ENCODE data around the gene PYM1. TPM values are rescaled to one million over a fixed set of nuclear protein-coding genes. Genes with fewer than 3 reads are reported as not detected.
A peak's percentile ranks its signal among the peaks of the same experiment; 100 is the strongest.

PYM1 gene
- 29.8 TPM for polyA plus RNA-seq (2012; ENCODE audit: low read depth, missing spikeins)

DNA sequence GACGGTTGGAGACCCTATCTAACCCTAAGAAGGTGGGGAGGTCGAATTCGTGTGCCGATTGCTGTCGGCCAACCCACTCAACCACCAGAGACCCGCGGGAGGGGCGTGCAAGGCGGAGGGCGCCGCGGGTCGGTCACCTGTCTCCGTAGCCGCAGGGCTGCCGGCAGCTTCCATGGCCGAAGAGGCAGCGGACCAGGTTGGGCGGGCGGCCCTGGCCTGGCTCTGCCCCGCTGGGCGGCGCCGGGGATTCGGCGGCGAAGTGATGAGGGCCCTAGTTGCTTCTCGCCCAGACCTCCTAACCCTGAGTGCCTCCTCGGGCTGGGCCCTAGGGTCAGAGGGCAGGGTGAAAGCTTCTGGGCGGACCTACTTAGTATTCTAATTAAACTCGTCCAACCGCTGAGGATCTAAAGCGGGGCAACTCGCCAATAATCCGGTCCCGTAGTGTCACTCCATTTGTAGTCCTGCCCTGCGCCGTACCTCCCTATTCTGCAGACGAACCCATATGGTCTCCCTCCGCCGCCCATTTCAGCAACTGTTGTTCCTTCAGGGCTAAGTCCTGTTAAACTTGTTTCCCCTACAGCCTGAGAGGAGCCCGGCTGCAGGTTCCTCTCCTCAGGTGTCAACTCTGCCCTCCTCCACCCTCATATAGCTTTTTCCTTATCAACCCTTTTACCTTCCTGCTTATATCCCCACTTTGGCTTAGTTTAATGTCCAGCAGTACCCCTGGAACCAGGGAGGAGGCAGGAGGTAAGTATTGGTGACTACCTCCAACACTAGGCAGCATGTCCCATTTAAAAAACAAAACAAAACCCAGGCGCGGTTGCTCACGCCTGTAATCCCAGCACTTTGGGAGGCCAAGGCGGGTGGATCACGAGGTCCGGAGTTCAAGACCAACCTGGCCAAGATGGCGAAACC is at the start of gene PYM1:
Gene PYM1, minus strand, starts transcription at position 307 of the 915 bp plus-strand sequence. Its CDS starts 133 bp downstream, at position 174.
- DNase-seq (ENCODE audit: insufficient read length, low spot score): no peak
- TF ChIP-seq PAX5 (IDR thresholded peaks at IDR 0.05; ENCODE audit: insufficient read depth, low read length, severe bottlenecking) (peak; percentile 3), TAF1 (IDR thresholded peaks at IDR 0.05; ENCODE audit: low read depth, low read length) (peak; percentile 75), POLR2AphosphoS5 (IDR thresholded peaks at IDR 0.05; ENCODE audit: low read depth, low read length) (peak; percentile 74), POU2F2 (IDR thresholded peaks at IDR 0.05; ENCODE audit: low read depth, low read length) (peak; percentile 47; the same call in 1 of the 2 replicates), SPI1 (IDR thresholded peaks at IDR 0.05; ENCODE audit: low read depth, low read length) (no peak), POLR2A (IDR thresholded peaks at IDR 0.05; ENCODE audit: low read depth, low read length) (peak; percentile 62; the same call in 1 of the 2 replicates)
- FAIRE-seq: peak; percentile 60

DNA sequence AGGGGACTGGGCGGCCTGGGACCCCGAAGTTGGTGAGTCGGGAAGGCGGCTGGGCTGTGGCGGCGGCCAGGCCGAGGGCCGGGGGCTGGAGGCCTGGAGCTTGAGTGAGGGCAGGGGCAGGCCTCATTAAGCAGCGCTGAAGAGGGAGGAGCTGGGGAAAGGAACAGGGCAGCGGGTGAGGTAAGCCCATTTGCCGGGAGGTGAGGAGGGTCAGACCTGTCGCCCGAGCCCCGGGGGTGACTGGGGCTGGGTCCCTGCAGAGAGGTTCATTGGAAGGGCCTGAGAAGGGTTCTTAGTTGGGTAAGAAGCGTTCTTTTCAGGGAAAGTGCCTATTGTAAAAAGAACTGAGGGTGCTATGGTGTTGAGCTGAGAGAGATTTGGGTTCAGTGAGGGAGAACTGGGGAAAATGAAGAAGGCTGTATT is 46.6 kb upstream of the PYM1 start:
- peak; percentile 45 for FAIRE-seq
- TF ChIP-seq POLR2AphosphoS5 (IDR thresholded peaks at IDR 0.05; ENCODE audit: low read depth, low read length) (peak; percentile 5; the same call in 1 of the 2 replicates), TAF1 (IDR thresholded peaks at IDR 0.05; ENCODE audit: low read depth, low read length) (no peak; the same call in 1 of the 2 replicates)
- DNase-seq (ENCODE audit: insufficient read length, low spot score): peak; percentile 43

DNA sequence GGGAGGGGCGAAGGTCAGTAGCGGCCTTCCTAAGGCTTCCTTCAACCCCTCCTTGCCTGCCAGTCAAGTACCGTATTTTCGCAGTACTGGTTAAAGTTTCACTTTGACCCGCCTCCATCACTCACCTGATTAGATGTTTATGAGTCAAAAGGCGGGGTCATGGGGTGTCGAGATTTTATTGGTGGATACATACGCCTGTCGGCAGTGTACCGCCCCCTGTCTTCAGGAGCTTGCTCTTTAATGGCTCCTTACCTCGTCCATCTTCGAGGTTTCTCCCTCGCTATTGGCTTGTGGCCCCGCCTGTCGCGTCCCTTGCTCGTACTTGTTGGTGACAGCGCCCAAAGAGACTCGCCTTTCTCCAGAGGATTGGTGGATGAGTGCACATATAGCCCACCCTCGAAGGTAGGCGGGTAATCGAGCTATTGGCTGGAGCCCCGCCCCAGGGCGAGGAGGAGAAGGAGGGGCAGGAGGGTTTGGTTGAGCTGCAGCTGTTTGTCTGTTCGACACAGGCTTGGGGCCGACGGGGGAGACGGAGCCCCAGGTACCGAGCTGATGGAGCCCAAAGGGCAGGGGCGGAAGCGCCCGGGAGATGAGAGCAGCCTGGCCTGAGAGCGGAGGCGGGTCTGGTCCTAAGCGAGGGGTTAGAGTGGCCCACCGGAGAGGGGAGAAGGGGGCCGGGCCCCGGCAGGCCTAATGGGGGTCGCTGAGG is 46.1 kb upstream of the PYM1 start, which contains the start of gene RAB5B:
Gene RAB5B, plus strand, starts transcription at position 480 of the 709 bp plus-strand sequence. CDS start 12,883 bp downstream, outside the sequence.
- FAIRE-seq (peak; percentile 99), DNase-seq (ENCODE audit: insufficient read length, low spot score) (peak; percentile 92)
- TF ChIP-seq POLR2AphosphoS5 (IDR thresholded peaks at IDR 0.05; ENCODE audit: low read depth, low read length): peak; percentile 90
- no peak for TF ChIP-seq SPI1 (IDR thresholded peaks at IDR 0.05; ENCODE audit: low read depth, low read length)
- TF ChIP-seq PAX5 (IDR thresholded peaks at IDR 0.05; ENCODE audit: insufficient read depth, low read length, severe bottlenecking): no peak
- TF ChIP-seq TAF1 (IDR thresholded peaks at IDR 0.05; ENCODE audit: low read depth, low read length): peak; percentile 84
- TF ChIP-seq POLR2A (IDR thresholded peaks at IDR 0.05; ENCODE audit: low read depth, low read length): peak; percentile 88
- peak; percentile 43 for TF ChIP-seq POU2F2 (IDR thresholded peaks at IDR 0.05; ENCODE audit: low read depth, low read length)

DNA sequence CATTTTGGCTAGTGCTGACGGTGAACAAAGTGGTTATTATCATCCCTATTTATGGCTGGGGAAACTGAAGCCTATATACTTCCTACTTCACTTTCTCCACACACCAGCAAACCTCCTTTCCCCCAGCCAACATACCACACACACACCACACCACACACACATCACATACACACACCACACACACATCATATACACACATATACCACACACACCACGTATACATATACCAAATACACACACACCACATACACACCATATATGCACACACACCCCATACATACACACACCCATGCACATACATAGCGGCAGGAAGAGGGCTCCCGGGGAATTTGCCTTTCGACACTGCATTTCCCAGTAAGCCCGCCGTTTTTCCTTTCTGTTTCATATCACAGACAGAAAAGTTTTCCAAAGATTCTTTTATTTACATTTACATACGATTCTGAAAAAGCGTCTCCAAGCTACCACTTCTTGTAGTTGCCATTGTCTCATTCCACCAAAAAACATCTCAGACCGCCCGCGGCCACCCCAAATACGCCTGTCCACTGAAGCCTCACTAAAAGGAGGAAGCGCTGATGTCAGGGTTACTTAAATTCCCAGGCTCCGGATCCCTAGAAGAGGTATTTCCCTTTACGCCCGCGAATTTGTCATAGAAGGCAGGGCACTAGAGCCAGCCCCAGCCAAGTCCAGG is 45.4 kb upstream of the PYM1 start:
- FAIRE-seq: peak; percentile 93
- DNase-seq (ENCODE audit: insufficient read length, low spot score): no peak
- TF ChIP-seq SPI1 (IDR thresholded peaks at IDR 0.05; ENCODE audit: low read depth, low read length) (peak; percentile 36; the same call in 1 of the 2 replicates), TAF1 (IDR thresholded peaks at IDR 0.05; ENCODE audit: low read depth, low read length) (no peak)

DNA sequence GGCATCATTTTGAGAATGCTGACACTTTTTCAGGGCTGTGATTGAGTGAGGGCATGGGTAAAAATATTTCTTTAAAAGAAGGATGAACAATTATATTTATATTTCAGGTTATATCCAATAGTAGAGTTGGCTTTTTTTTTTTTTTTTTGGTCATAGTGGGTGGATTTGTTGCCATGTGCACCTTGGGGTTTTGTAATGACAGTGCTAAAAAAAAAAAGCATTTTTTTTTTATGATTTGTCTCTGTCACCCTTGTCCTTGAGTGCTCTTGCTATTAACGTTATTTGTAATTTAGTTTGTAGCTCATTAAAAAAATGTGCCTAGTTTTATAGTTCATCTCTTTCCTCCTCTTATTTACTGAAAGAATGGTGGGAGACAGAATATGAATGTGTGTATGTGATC is 44.8 kb upstream of the PYM1 start:
- FAIRE-seq: no peak
- no peak for TF ChIP-seq TAF1 (IDR thresholded peaks at IDR 0.05; ENCODE audit: low read depth, low read length)
- TF ChIP-seq POLR2AphosphoS5 (IDR thresholded peaks at IDR 0.05; ENCODE audit: low read depth, low read length): no peak
- TF ChIP-seq SPI1 (IDR thresholded peaks at IDR 0.05; ENCODE audit: low read depth, low read length): no peak
- TF ChIP-seq PAX5 (IDR thresholded peaks at IDR 0.05; ENCODE audit: insufficient read depth, low read length, severe bottlenecking): no peak
- TF ChIP-seq POU2F2 (IDR thresholded peaks at IDR 0.05; ENCODE audit: low read depth, low read length): no peak
- TF ChIP-seq POLR2A (IDR thresholded peaks at IDR 0.05; ENCODE audit: low read depth, low read length): no peak
- DNase-seq (ENCODE audit: insufficient read length, low spot score): no peak

GRCh38 chr12:55972042-55972441 is 44.3 kb upstream of the PYM1 start:
- TF ChIP-seq POU2F2 (IDR thresholded peaks at IDR 0.05; ENCODE audit: low read depth, low read length) (no peak), TAF1 (IDR thresholded peaks at IDR 0.05; ENCODE audit: low read depth, low read length) (no peak), POLR2A (IDR thresholded peaks at IDR 0.05; ENCODE audit: low read depth, low read length) (no peak), SPI1 (IDR thresholded peaks at IDR 0.05; ENCODE audit: low read depth, low read length) (no peak), PAX5 (IDR thresholded peaks at IDR 0.05; ENCODE audit: insufficient read depth, low read length, severe bottlenecking) (no peak), POLR2AphosphoS5 (IDR thresholded peaks at IDR 0.05; ENCODE audit: low read depth, low read length) (no peak)
- DNase-seq (ENCODE audit: insufficient read length, low spot score) (no peak), FAIRE-seq (no peak)

DNA sequence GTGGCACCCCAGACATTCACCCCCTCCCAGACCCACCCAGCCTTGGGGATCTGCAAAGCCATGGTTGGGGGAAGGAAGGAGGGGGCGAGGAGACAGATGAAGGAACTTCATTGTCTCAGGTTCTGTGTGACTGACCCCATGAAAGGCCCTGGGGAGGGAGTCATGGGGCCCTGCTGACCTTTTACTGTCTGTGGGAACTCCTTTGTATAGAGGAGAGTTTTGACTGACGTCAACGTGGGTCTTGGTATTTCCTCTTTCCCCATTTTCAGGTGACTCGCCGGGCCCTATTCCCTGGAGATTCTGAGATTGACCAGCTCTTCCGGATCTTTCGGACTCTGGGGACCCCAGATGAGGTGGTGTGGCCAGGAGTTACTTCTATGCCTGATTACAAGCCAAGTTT is 43.1 kb upstream of the PYM1 start:
- DNase-seq (ENCODE audit: insufficient read length, low spot score): no peak
- FAIRE-seq: no peak

DNA sequence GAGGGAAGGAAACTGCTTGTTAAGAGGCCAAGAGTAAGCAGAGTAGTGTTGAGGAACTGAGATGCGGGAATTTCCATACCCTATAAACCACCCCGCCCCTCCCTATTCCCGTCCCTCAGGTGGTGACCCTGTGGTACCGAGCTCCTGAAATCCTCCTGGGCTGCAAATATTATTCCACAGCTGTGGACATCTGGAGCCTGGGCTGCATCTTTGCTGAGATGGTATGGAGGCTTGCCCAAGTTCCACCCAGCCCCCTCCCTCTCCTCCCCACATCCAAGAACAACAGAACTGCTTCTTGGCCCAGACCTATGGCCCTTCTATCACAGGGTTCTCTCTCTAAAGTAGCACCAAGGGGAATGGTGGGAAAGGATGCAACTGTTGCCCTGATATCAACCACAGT is 41.7 kb upstream of the PYM1 start:
- DNase-seq (ENCODE audit: insufficient read length, low spot score): no peak
- no peak for FAIRE-seq
- TF ChIP-seq TAF1 (IDR thresholded peaks at IDR 0.05; ENCODE audit: low read depth, low read length) (no peak), SPI1 (IDR thresholded peaks at IDR 0.05; ENCODE audit: low read depth, low read length) (no peak), POLR2AphosphoS5 (IDR thresholded peaks at IDR 0.05; ENCODE audit: low read depth, low read length) (no peak)

More for the DNA sequence above, 43.1 kb upstream of the PYM1 start:
- TF ChIP-seq POU2F2 (IDR thresholded peaks at IDR 0.05; ENCODE audit: low read depth, low read length) (no peak), TAF1 (IDR thresholded peaks at IDR 0.05; ENCODE audit: low read depth, low read length) (no peak), POLR2A (IDR thresholded peaks at IDR 0.05; ENCODE audit: low read depth, low read length) (no peak), PAX5 (IDR thresholded peaks at IDR 0.05; ENCODE audit: insufficient read depth, low read length, severe bottlenecking) (no peak), SPI1 (IDR thresholded peaks at IDR 0.05; ENCODE audit: low read depth, low read length) (no peak), POLR2AphosphoS5 (IDR thresholded peaks at IDR 0.05; ENCODE audit: low read depth, low read length) (no peak)

Data from GM12891 (cell line).